ENCODE measurements around the gene MAP2K5.

The MAP2K5 gene

GRCh38 chr15:67806536-67806935 is 264.0 kb downstream of the MAP2K5 start:
- H3K9me3 ChIP-seq (ENCODE audit: control insufficient read depth, insufficient read depth, low read depth, low read length) = no peaks in the 10 kb centered on the region
- no peak for TF ChIP-seq ZNF707 (tag by site-specific recombination; IDR thresholded peaks at IDR 0.05)
- no peak for TF ChIP-seq ZNF658 (tag by site-specific recombination; IDR thresholded peaks at IDR 0.05)
- TF ChIP-seq SCRT2 (tag by site-specific recombination; IDR thresholded peaks at IDR 0.05) = peak; percentile 89
- no peak for TF ChIP-seq ZNF354C (tag by site-specific recombination; IDR thresholded peaks at IDR 0.05; ENCODE audit: borderline replicate concordance, low read depth)
- H3K36me3 ChIP-seq (ENCODE audit: control insufficient read depth in 2 of 2, insufficient read depth in 1 of 2, low read length in 2 of 2) = no peaks in the 10 kb centered on the region
- no peaks in the 10 kb centered on the region for H3K4me1 ChIP-seq (ENCODE audit: control insufficient read depth, insufficient read depth, low read length)
- POLR2A ChIA-PET = no interaction called here
- CTCF ChIA-PET = no interaction called here
- H3K4me3 ChIP-seq (ENCODE audit: low read depth, low read length) = no peak overlapping the region
- H3K27ac ChIP-seq (ENCODE audit: extremely low read depth, low read depth, low read length) = no peak overlapping the region

GRCh38 chr15:67807141-67807540 is 264.6 kb downstream of the MAP2K5 start:
- ChIA-PET POLR2A (no interaction called here), CTCF (no interaction called here)
- Histone ChIP-seq H3K9me3 (ENCODE audit: control insufficient read depth, insufficient read depth, low read depth, low read length) (no peaks in the 10 kb centered on the region), H3K4me3 (ENCODE audit: low read depth, low read length) (no peak overlapping the region), H3K4me1 (ENCODE audit: control insufficient read depth, insufficient read depth, low read length) (0 out of 2 replicates have a peak, but pooled peaks cover under 1% of the 10 kb centered on the region), H3K36me3 (ENCODE audit: control insufficient read depth in 2 of 2, insufficient read depth in 1 of 2, low read length in 2 of 2) (no peaks in the 10 kb centered on the region), H3K27ac (ENCODE audit: extremely low read depth, low read depth, low read length) (no peak overlapping the region)
- TF ChIP-seq ZNF114 (tag by site-specific recombination; IDR thresholded peaks at IDR 0.05) (no peak), ZNF354C (tag by site-specific recombination; IDR thresholded peaks at IDR 0.05; ENCODE audit: borderline replicate concordance, low read depth) (no peak), ZBTB7A (tag by site-specific recombination; IDR thresholded peaks at IDR 0.05; ENCODE audit: low read depth) (no peak), ZNF513 (tag by site-specific recombination; IDR thresholded peaks at IDR 0.05) (no peak), ZNF335 (tag by site-specific recombination; conservative IDR thresholded peaks at IDR 0.05) (no peak), ZNF639 (tag by site-specific recombination; IDR thresholded peaks at IDR 0.05) (no peak), PATZ1 (tag by site-specific recombination; IDR thresholded peaks at IDR 0.05) (no peak), ZNF221 (tag by site-specific recombination; IDR thresholded peaks at IDR 0.05; ENCODE audit: borderline replicate concordance) (no peak), KLF16 (tag by site-specific recombination; IDR thresholded peaks at IDR 0.05) (no peak), ZNF140 (tag by site-specific recombination; IDR thresholded peaks at IDR 0.05) (no peak), ZSCAN4 (tag by site-specific recombination; IDR thresholded peaks at IDR 0.05) (no peak), ZNF544 (tag by site-specific recombination; IDR thresholded peaks at IDR 0.05) (no peak), GLI4 (tag by site-specific recombination; IDR thresholded peaks at IDR 0.05) (no peak)

- no peaks in the 10 kb centered on the region for H3K9me3 ChIP-seq (ENCODE audit: control insufficient read depth, insufficient read depth, low read depth, low read length)
- ChIA-PET CTCF (no interaction called here), POLR2A (no interaction called here)
- H3K36me3 ChIP-seq (ENCODE audit: control insufficient read depth in 2 of 2, insufficient read depth in 1 of 2, low read length in 2 of 2) = no peaks in the 10 kb centered on the region
- H3K4me3 ChIP-seq (ENCODE audit: low read depth, low read length) = no peak overlapping the region
- TF ChIP-seq ZNF621 (tag by site-specific recombination; IDR thresholded peaks at IDR 0.05) (no peak), BCL6B (tag by site-specific recombination; IDR thresholded peaks at IDR 0.05) (no peak), ZNF707 (tag by site-specific recombination; IDR thresholded peaks at IDR 0.05) (no peak), HIC1 (tag by site-specific recombination; IDR thresholded peaks at IDR 0.05) (no peak), ZNF692 (tag by site-specific recombination; IDR thresholded peaks at IDR 0.05) (no peak), ZNF239 (tag by site-specific recombination; IDR thresholded peaks at IDR 0.05) (no peak)
- no peak overlapping the region for H3K27ac ChIP-seq (ENCODE audit: extremely low read depth, low read depth, low read length)
- peaks cover 6% of the 10 kb centered on the region; the same call in 1 of the 2 replicates for H3K4me1 ChIP-seq (ENCODE audit: control insufficient read depth, insufficient read depth, low read length)
These were observed 265.3 kb downstream of the MAP2K5 start for GRCh38 chr15:67807836-67808235.
